ENCODE data around the gene KLC4. TPM values are rescaled to one million over a fixed set of nuclear protein-coding genes. Genes with fewer than 3 reads are reported as not detected.

Gene KLC4
- total and polyA plus RNA-seq, 11 donors = 18.8 to 35.4 (median 26.9) TPM

GRCh38 chr6:43076464-43077332 lies 17.3 kb downstream of the KLC4 start:
- DNase-seq = no peak
- WGBS, 4 donors = 1% methylated on average over 51 to 72 of the region's 72 CpGs
- Histone ChIP-seq H3K4me1 (peaks cover 0 to 18% (median 5%) of the 10 kb centered on the region in 12 donors), H3K4me3 (peak overlapping the region; percentile 27 to 86 (median 58)), H3K27ac (no peak overlapping the region), H3K36me3 (peaks cover 0 to 33% (median 24%) of the 10 kb centered on the region in 9 donors), H3K9me3 (no peaks in the 10 kb centered on the region), H3K27me3 (peaks cover 0 to 22% (median 0%) of the 10 kb centered on the region in 9 donors)
- no peak for TF ChIP-seq CTCF (IDR thresholded peaks at IDR 0.05)
- no peak for TF ChIP-seq POLR2A (IDR thresholded peaks at IDR 0.05)
- ATAC-seq = peak in 3 of 4 donors; percentile 11 to 38 (median 14)
- intact Hi-C loops (cut with DNase I) = loop anchor here in 3 of 10 donors (5.0 to 10.0 kb wide), 4 partner anchors 48 to 66 kb away; no protein-coding TSS in a partner anchor

- peaks cover 0 to 27% (median 18%) of the 10 kb centered on the region in 9 donors for H3K36me3 ChIP-seq
- peaks cover 0 to 18% (median 5%) of the 10 kb centered on the region in 12 donors for H3K4me1 ChIP-seq
- no peaks in the 10 kb centered on the region for H3K9me3 ChIP-seq
- ATAC-seq (no peak), DNase-seq (no peak)
- intact Hi-C loops (cut with DNase I) = loop anchor here in 3 of 10 donors (5.0 to 10.0 kb wide), 4 partner anchors 47 to 65 kb away; no protein-coding TSS in a partner anchor
- WGBS, 4 donors = 36 to 46% (median 41%) methylated on average over 8 of the region's 8 CpGs
- peaks cover 0 to 22% (median 0%) of the 10 kb centered on the region in 9 donors for H3K27me3 ChIP-seq
- peak overlapping the region in 10 of 12 donors; percentile 48 to 86 (median 60) for H3K4me3 ChIP-seq
- no peak overlapping the region for H3K27ac ChIP-seq
- TF ChIP-seq POLR2A (IDR thresholded peaks at IDR 0.05) (no peak), CTCF (IDR thresholded peaks at IDR 0.05) (no peak)
Observed at GRCh38 chr6:43077333-43077809, 17.9 kb downstream of the KLC4 start.

- ATAC-seq (no peak), DNase-seq (no peak)
- peaks cover 0 to 18% (median 5%) of the 10 kb centered on the region in 12 donors for H3K4me1 ChIP-seq
- H3K36me3 ChIP-seq = peaks cover 0 to 20% (median 11%) of the 10 kb centered on the region in 9 donors
- no peak overlapping the region for H3K27ac ChIP-seq
- H3K9me3 ChIP-seq = no peaks in the 10 kb centered on the region
- H3K27me3 ChIP-seq = peaks cover 0 to 22% (median 0%) of the 10 kb centered on the region in 9 donors
- TF ChIP-seq CTCF (IDR thresholded peaks at IDR 0.05) (no peak), POLR2A (IDR thresholded peaks at IDR 0.05) (no peak)
- WGBS, 4 donors = 92 to 94% (median 93%) methylated on average over 6 of the region's 6 CpGs
- intact Hi-C loops (cut with DNase I) = loop anchor here in 3 of 10 donors (5.0 to 10.0 kb wide), 4 partner anchors 47 to 64 kb away; no protein-coding TSS in a partner anchor
- H3K4me3 ChIP-seq = no peak overlapping the region
Observed at GRCh38 chr6:43077981-43078511, 18.6 kb downstream of the KLC4 start.

DNA sequence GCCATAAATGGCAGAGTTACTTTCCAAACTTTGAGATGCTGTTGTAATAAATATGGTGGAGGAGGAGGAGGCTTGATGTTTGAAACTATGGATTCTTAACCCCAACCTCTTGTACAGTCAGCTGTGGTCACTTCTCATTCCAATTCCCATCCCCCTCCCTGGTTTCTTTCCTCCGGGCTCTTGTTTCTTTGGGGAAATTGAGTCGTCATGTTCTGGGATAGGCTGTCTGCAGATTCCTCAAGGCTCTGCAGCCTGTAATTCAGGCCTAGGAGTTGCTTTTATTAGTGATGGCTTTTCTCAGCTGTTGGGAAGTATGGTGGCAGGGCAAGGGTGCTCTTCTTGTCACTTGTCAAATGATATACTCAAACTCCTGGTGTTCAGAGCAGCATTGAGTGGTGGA lies 19.3 kb downstream of the KLC4 start:
- Histone ChIP-seq H3K4me3 (no peak overlapping the region), H3K27me3 (peaks cover 0 to 22% (median 0%) of the 10 kb centered on the region in 9 donors), H3K27ac (no peak overlapping the region), H3K36me3 (peaks cover 0 to 13% (median 6%) of the 10 kb centered on the region in 9 donors), H3K4me1 (peaks cover 0 to 18% (median 5%) of the 10 kb centered on the region in 12 donors), H3K9me3 (no peaks in the 10 kb centered on the region)
- intact Hi-C loops (cut with DNase I) = loop anchor here in 3 of 10 donors (5.0 to 10.0 kb wide), 4 partner anchors 46 to 64 kb away; no protein-coding TSS in a partner anchor
- DNase-seq = no peak
- 88 to 97% (median 93%) methylated on average over 2 of the region's 2 CpGs for WGBS, 4 donors
- ATAC-seq = no peak
- TF ChIP-seq CTCF (IDR thresholded peaks at IDR 0.05) = no peak
- TF ChIP-seq POLR2A (IDR thresholded peaks at IDR 0.05) = no peak

Measured in heart left ventricle (tissue), 16 donors.